HCT116 (cell line): ENCODE data around the gene NAA80.

Experiments used
- EGR1 ChIP-seq: IDR thresholded peaks from 2 replicates; pipeline ENCODE4 v1.6.1; 2012; ENCODE audit warnings: low read depth
- ELF1 ChIP-seq: IDR thresholded peaks from 2 replicates; pipeline ENCODE4 v1.6.1; 2012; ENCODE audit warnings: low read depth, borderline replicate concordance
- EZH2 ChIP-seq: fragments of 200-600 bp; sonication (generic); IDR thresholded peaks from 2 replicates; pipeline ENCODE4 v1.6.1; 2017; ENCODE audit warnings: antibody characterized with exemption, mixed run types
- POLR2A ChIP-seq: IDR thresholded peaks from 2 replicates; pipeline ENCODE4 v1.7.0; 2011; ENCODE audit warnings: borderline replicate concordance; ENCODE audit not compliant: insufficient read depth, insufficient read length; ENCODE audit errors: extremely low read depth
- POLR2AphosphoS5 ChIP-seq: IDR thresholded peaks from 2 replicates; pipeline ENCODE4 v1.6.1; 2011; ENCODE audit warnings: mild to moderate bottlenecking, low read depth, low read length, moderate library complexity
- SIN3A ChIP-seq: IDR thresholded peaks from 2 replicates; pipeline ENCODE4 v1.6.1; 2012; ENCODE audit warnings: low read depth
- YY1 ChIP-seq: IDR thresholded peaks from 2 replicates; pipeline ENCODE4 v1.6.1; 2011; ENCODE audit warnings: low read length, low read depth, moderate library complexity, mild to moderate bottlenecking; ENCODE audit not compliant: insufficient replicate concordance; ENCODE audit errors: extremely low read depth
- ZNF274 ChIP-seq: fragments of 200-500 bp; sonication (Bioruptor generic); IDR thresholded peaks from 2 replicates; pipeline ENCODE4 v1.6.1; 2014; ENCODE audit warnings: mild to moderate bottlenecking, low read depth, low read length, inconsistent platforms
- TF ChIP-seq, protein P1 (sequence below): IDR thresholded peaks from 2 replicates; pipeline ENCODE4 v1.6.1; 2012
- TF ChIP-seq, protein P2 (sequence below), 3 experiments: fragments of 200-600 bp in 1 of 3; sonication (generic) in 1 of 3; IDR thresholded peaks in 2 of 3; conservative IDR thresholded peaks in 1 of 3; 2 replicates each; pipeline ENCODE4 v1.5.1; 2012 to 2017; ENCODE audit warnings: low read depth in 2 of 3, low read length in 2 of 3, antibody characterized with exemption in 1 of 3, borderline replicate concordance in 1 of 3, control low read depth in 1 of 3, mild to moderate bottlenecking in 1 of 3, mixed read lengths in 1 of 3, mixed run types in 1 of 3, moderate library complexity in 1 of 3; ENCODE audit not compliant: insufficient read depth in 1 of 3
- TF ChIP-seq, protein P3 (sequence below): IDR thresholded peaks from 2 replicates; pipeline ENCODE4 v1.6.1; 2012; ENCODE audit warnings: low read depth
- TF ChIP-seq, protein P4 (sequence below): IDR thresholded peaks from 2 replicates; pipeline ENCODE4 v1.6.1; 2012

DNA sequence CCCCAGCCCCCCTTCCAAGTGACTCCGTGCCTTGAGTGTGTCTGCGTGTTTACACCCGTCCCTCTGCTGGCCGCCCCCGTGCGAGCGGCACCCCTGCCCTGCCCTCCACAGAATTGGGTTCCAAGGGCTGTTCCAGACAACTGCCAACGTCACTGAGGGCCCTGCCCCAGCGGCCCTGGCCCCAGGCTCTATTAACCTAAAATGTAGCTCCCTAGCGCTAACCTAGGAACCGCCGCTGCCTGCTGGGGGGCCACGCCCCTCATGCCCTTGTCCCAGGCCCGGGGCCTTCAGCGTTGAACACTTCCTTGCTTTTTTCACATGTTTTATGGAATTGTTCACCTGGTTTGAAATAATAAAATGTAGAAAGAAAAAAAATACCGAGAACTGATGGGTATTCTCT, 40.2 kb downstream of the NAA80 start:
- TF ChIP-seq, protein P1, sequence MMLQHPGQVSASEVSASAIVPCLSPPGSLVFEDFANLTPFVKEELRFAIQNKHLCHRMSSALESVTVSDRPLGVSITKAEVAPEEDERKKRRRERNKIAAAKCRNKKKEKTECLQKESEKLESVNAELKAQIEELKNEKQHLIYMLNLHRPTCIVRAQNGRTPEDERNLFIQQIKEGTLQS, result no peak
- TF ChIP-seq POLR2AphosphoS5, result no peak
- TF ChIP-seq, protein P2, sequence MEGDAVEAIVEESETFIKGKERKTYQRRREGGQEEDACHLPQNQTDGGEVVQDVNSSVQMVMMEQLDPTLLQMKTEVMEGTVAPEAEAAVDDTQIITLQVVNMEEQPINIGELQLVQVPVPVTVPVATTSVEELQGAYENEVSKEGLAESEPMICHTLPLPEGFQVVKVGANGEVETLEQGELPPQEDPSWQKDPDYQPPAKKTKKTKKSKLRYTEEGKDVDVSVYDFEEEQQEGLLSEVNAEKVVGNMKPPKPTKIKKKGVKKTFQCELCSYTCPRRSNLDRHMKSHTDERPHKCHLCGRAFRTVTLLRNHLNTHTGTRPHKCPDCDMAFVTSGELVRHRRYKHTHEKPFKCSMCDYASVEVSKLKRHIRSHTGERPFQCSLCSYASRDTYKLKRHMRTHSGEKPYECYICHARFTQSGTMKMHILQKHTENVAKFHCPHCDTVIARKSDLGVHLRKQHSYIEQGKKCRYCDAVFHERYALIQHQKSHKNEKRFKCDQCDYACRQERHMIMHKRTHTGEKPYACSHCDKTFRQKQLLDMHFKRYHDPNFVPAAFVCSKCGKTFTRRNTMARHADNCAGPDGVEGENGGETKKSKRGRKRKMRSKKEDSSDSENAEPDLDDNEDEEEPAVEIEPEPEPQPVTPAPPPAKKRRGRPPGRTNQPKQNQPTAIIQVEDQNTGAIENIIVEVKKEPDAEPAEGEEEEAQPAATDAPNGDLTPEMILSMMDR (IDR thresholded peaks at IDR 0.05 in 2 of 3, conservative IDR thresholded peaks at IDR 0.05 in 1 of 3; ENCODE audit: borderline replicate concordance in 1 of 3, insufficient read depth in 1 of 3, low read depth in 2 of 3, low read length in 2 of 3), result no peak
- no peak for TF ChIP-seq ELF1
- TF ChIP-seq ZNF274, result no peak
- no peak for TF ChIP-seq POLR2A
- TF ChIP-seq EZH2, result no peak
- TF ChIP-seq YY1, result no peak
- TF ChIP-seq, protein P3, sequence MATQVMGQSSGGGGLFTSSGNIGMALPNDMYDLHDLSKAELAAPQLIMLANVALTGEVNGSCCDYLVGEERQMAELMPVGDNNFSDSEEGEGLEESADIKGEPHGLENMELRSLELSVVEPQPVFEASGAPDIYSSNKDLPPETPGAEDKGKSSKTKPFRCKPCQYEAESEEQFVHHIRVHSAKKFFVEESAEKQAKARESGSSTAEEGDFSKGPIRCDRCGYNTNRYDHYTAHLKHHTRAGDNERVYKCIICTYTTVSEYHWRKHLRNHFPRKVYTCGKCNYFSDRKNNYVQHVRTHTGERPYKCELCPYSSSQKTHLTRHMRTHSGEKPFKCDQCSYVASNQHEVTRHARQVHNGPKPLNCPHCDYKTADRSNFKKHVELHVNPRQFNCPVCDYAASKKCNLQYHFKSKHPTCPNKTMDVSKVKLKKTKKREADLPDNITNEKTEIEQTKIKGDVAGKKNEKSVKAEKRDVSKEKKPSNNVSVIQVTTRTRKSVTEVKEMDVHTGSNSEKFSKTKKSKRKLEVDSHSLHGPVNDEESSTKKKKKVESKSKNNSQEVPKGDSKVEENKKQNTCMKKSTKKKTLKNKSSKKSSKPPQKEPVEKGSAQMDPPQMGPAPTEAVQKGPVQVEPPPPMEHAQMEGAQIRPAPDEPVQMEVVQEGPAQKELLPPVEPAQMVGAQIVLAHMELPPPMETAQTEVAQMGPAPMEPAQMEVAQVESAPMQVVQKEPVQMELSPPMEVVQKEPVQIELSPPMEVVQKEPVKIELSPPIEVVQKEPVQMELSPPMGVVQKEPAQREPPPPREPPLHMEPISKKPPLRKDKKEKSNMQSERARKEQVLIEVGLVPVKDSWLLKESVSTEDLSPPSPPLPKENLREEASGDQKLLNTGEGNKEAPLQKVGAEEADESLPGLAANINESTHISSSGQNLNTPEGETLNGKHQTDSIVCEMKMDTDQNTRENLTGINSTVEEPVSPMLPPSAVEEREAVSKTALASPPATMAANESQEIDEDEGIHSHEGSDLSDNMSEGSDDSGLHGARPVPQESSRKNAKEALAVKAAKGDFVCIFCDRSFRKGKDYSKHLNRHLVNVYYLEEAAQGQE, result no peak
- TF ChIP-seq EGR1, result no peak
- no peak for TF ChIP-seq SIN3A
- TF ChIP-seq, protein P4, sequence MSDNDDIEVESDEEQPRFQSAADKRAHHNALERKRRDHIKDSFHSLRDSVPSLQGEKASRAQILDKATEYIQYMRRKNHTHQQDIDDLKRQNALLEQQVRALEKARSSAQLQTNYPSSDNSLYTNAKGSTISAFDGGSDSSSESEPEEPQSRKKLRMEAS, result no peak
